ENCODE results near the gene TMEM8B.

The TMEM8B gene

DNA sequence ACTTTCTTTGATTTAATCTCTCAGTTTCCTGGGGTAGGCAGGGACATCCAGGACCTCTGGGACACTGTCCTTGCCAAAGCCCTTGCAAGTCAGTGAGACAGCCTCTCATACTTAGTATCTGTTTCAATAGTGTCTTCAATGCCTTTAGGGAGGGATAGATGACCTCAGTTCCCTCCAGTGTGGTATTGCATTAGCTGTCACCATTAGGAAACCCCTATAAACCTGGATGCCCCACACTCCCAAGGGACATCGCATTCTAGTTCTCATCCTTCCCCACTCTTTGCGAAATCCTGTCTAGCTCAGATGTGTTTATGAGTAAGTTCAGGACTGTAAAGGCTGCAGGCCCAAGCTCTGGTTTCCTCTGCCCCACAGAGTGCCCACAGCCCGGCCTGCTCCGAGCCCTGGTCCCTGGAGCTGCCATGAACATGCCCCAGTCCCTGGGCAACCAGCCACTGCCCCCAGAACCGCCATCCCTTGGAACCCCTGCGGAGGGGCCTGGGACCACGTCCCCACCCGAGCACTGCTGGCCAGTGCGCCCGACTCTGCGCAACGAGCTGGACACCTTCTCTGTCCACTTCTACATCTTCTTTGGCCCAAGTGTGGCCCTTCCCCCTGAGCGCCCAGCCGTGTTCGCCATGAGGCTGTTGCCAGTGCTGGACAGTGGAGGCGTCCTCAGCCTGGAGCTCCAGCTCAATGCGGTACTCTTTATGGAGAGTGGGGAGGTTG is 13.2 kb downstream of the TMEM8B start:
- peaks cover 45% of the 10 kb centered on the region for H3K4me1 ChIP-seq (ENCODE audit: control insufficient read depth, insufficient read depth, low read length)
- H3K36me3 ChIP-seq (ENCODE audit: control insufficient read depth, insufficient read depth, low read length), result peaks cover 5% of the 10 kb centered on the region; the same call in 1 of the 2 replicates
- no peak overlapping the region for H3K9ac ChIP-seq (ENCODE audit: low read length)
- peaks cover 7% of the 10 kb centered on the region for H3K27me3 ChIP-seq (ENCODE audit: control insufficient read depth, insufficient read depth, low read length)
- no peaks in the 10 kb centered on the region for H3K9me3 ChIP-seq (ENCODE audit: control insufficient read depth, insufficient read depth, low read depth, low read length)
- no peak overlapping the region for H3K27ac ChIP-seq (ENCODE audit: low read depth, low read length)
- no peak overlapping the region for H3K4me3 ChIP-seq (ENCODE audit: low read depth, low read length)

DNA sequence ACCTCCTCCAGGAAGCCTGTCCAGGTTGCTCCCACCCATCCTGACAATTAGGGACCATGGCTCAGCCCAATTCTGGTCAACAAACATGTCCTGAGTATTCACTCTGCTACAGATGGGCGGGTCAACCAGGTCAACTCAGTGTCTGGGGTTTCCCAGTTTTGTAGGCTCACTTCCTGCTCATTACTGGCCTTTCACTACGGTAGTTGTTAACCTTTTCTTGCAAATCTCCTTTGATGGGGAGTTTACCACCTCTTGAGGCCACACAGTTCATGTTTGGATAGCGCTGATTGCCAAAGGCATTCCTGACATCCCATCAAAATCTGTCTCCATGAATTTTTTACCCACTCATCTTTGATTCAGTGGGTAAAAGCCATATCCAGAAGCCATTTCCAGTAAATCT is 13.8 kb downstream of the TMEM8B start:
- Histone ChIP-seq H3K27ac (ENCODE audit: low read depth, low read length) (no peak overlapping the region), H3K9me3 (ENCODE audit: control insufficient read depth, insufficient read depth, low read depth, low read length) (no peaks in the 10 kb centered on the region), H3K4me3 (ENCODE audit: low read depth, low read length) (no peak overlapping the region), H3K4me1 (ENCODE audit: control insufficient read depth, insufficient read depth, low read length) (peaks cover 45% of the 10 kb centered on the region), H3K36me3 (ENCODE audit: control insufficient read depth, insufficient read depth, low read length) (peaks cover 6% of the 10 kb centered on the region; the same call in 1 of the 2 replicates), H3K27me3 (ENCODE audit: control insufficient read depth, insufficient read depth, low read length) (peaks cover 9% of the 10 kb centered on the region), H3K9ac (ENCODE audit: low read length) (no peak overlapping the region)

GRCh38 chr9:35844628-35845270 is 15.7 kb downstream of the TMEM8B start:
- peak overlapping the region; percentile 18; the same call in 1 of the 2 replicates for H3K4me3 ChIP-seq (ENCODE audit: low read depth, low read length)
- H3K36me3 ChIP-seq (ENCODE audit: control insufficient read depth, insufficient read depth, low read length), result peaks cover 6% of the 10 kb centered on the region; the same call in 1 of the 2 replicates
- H3K27ac ChIP-seq (ENCODE audit: low read depth, low read length), result no peak overlapping the region
- no peaks in the 10 kb centered on the region for H3K9me3 ChIP-seq (ENCODE audit: control insufficient read depth, insufficient read depth, low read depth, low read length)
- H3K27me3 ChIP-seq (ENCODE audit: control insufficient read depth, insufficient read depth, low read length), result peaks cover 9% of the 10 kb centered on the region
- no peak overlapping the region for H3K9ac ChIP-seq (ENCODE audit: low read length)
- H3K4me1 ChIP-seq (ENCODE audit: control insufficient read depth, insufficient read depth, low read length), result peaks cover 45% of the 10 kb centered on the region

DNA sequence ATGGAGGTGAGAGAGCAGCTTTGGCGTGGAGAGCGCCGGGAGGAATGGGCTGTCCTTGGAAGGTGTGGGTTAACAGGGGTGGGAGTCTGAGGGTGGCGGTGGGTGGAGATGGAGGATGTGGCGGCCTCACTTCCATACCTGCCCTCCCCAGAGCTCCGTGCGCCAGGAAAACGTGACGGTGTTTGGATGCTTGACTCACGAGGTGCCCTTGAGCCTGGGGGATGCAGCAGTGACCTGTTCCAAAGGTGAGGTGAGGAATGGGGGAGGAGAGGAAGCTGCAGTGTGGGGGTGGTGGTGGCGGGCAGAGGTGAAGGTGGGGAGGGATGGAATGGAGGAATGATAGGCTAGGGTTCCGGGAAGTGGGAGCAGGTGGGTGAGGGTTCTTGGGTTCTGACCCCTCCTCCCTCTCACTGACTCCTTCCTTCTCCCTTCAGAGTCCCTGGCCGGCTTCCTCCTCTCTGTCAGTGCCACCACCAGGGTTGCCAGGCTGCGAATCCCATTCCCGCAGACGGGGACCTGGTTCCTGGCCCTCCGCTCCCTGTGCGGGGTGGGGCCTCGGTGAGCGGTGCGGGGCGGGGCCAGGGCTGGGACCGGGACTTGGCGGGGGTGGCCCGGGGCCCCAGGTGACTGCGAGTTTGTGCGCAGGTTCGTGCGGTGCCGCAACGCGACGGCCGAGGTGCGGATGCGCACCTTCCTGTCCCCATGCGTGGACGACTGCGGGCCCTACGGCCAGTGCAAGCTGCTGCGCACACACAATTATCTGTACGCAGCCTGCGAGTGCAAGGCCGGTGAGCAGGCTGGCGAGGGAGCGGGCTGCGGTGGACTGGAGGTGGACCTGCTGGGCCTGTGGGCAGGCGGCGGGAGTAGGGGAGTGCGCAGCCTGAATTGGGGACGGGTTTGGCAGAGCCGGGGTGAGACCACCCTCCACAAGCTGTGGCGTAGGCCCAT is 17.1 kb downstream of the TMEM8B start:
- Histone ChIP-seq H3K9ac (ENCODE audit: low read length) (no peak overlapping the region), H3K4me1 (ENCODE audit: control insufficient read depth, insufficient read depth, low read length) (peaks cover 37% of the 10 kb centered on the region), H3K27ac (ENCODE audit: low read depth, low read length) (no peak overlapping the region), H3K9me3 (ENCODE audit: control insufficient read depth, insufficient read depth, low read depth, low read length) (no peaks in the 10 kb centered on the region), H3K36me3 (ENCODE audit: control insufficient read depth, insufficient read depth, low read length) (peaks cover 6% of the 10 kb centered on the region; the same call in 1 of the 2 replicates), H3K27me3 (ENCODE audit: control insufficient read depth, insufficient read depth, low read length) (peaks cover 9% of the 10 kb centered on the region), H3K4me3 (ENCODE audit: low read depth, low read length) (peak overlapping the region; percentile 48)

GRCh38 chr9:35847792-35848572 is 19.0 kb downstream of the TMEM8B start:
- Histone ChIP-seq H3K4me1 (ENCODE audit: control insufficient read depth, insufficient read depth, low read length) (peaks cover 32% of the 10 kb centered on the region), H3K27me3 (ENCODE audit: control insufficient read depth, insufficient read depth, low read length) (peaks cover 12% of the 10 kb centered on the region), H3K4me3 (ENCODE audit: low read depth, low read length) (no peak overlapping the region), H3K9ac (ENCODE audit: low read length) (no peak overlapping the region), H3K36me3 (ENCODE audit: control insufficient read depth, insufficient read depth, low read length) (peaks cover 6% of the 10 kb centered on the region; the same call in 1 of the 2 replicates), H3K27ac (ENCODE audit: low read depth, low read length) (no peak overlapping the region), H3K9me3 (ENCODE audit: control insufficient read depth, insufficient read depth, low read depth, low read length) (no peaks in the 10 kb centered on the region)

GRCh38 chr9:35852267-35852815 is 23.3 kb downstream of the TMEM8B start:
- Histone ChIP-seq H3K4me1 (ENCODE audit: control insufficient read depth, insufficient read depth, low read length) (no peaks in the 10 kb centered on the region), H3K36me3 (ENCODE audit: control insufficient read depth, insufficient read depth, low read length) (no peaks in the 10 kb centered on the region), H3K9ac (ENCODE audit: low read length) (no peak overlapping the region), H3K9me3 (ENCODE audit: control insufficient read depth, insufficient read depth, low read depth, low read length) (no peaks in the 10 kb centered on the region), H3K27me3 (ENCODE audit: control insufficient read depth, insufficient read depth, low read length) (peaks cover 3% of the 10 kb centered on the region), H3K27ac (ENCODE audit: low read depth, low read length) (no peak overlapping the region), H3K4me3 (ENCODE audit: low read depth, low read length) (no peak overlapping the region)

DNA sequence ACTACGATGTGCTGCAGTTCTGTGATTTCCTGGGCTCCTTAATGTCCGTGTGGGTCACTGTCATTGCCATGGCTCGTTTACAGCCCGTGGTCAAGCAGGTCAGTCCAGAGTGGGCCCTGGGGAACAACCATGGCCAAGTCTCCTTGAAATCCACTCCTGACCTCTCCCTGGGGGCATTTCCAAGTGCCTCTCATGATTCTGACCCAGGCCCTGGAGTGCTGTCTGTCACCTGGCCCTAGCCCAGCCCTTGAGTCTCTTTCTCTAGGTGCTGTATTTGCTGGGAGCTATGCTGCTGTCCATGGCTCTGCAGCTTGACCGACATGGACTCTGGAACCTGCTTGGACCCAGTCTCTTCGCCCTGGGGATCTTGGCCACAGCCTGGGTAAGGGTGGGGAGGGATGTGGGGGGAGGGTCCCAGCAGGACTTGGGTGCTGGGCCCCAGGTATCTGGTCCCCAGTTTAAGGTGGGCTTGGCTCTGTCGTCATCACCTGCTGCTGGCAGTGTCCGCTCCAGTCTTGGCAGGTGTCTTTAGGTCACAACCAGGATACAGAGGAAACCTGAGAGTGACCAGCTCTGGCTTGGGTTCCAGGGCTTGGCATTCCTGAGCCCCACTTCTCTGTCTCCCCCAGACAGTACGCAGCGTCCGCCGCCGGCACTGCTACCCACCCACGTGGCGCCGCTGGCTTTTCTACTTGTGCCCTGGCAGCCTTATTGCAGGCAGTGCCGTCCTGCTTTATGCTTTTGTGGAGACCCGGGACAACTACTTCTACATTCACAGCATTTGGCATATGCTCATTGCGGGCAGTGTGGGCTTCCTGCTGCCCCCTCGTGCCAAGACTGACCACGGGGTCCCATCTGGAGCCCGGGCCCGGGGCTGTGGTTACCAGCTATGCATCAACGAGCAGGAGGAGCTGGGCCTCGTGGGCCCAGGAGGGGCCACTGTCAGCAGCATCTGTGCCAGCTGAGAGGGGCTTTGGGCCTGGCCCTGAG is 24.1 kb downstream of the TMEM8B start:
- no peaks in the 10 kb centered on the region for H3K36me3 ChIP-seq (ENCODE audit: control insufficient read depth, insufficient read depth, low read length)

DNA sequence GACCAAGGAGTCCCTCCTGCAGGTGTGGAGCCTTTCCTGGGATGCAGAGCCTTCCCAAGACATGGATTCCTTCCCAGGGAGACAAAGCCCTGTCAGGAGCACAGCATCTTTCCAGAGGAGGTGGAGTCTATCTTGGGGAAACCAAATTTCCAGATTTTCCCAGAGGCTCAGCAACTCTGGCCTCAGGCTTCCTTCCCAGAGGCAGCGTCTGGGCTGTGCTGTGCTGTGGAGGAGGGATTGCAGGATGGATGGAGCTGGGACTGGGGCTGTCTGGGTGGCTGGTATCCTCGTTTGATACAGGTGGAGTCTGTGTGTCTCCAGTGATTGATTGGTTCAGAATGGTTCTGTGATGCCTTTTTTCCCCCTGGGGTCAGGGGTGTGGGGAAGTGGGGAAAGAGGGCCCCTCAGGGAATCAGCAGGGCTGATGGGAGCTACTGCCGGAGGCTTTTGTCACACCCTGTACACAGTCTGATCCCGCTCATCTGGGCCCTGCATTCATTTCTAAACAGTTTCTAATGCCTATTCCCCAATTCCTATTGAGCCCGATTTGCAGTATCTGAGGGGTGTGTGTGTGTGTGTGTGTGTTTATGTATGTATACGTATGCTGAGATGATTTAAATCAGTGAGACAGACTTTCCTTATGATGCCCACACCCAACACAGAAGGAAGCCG is 25.2 kb downstream of the TMEM8B start:
- Histone ChIP-seq H3K4me3 (ENCODE audit: low read depth, low read length) (no peak overlapping the region), H3K27ac (ENCODE audit: low read depth, low read length) (no peak overlapping the region), H3K36me3 (ENCODE audit: control insufficient read depth, insufficient read depth, low read length) (no peaks in the 10 kb centered on the region), H3K9me3 (ENCODE audit: control insufficient read depth, insufficient read depth, low read depth, low read length) (no peaks in the 10 kb centered on the region), H3K27me3 (ENCODE audit: control insufficient read depth, insufficient read depth, low read length) (peaks cover 3% of the 10 kb centered on the region; the same call in 1 of the 2 replicates), H3K4me1 (ENCODE audit: control insufficient read depth, insufficient read depth, low read length) (no peaks in the 10 kb centered on the region), H3K9ac (ENCODE audit: low read length) (no peak overlapping the region)

More for the DNA sequence above, 24.1 kb downstream of the TMEM8B start:
- Histone ChIP-seq H3K4me3 (ENCODE audit: low read depth, low read length) (no peak overlapping the region), H3K9me3 (ENCODE audit: control insufficient read depth, insufficient read depth, low read depth, low read length) (no peaks in the 10 kb centered on the region), H3K9ac (ENCODE audit: low read length) (no peak overlapping the region), H3K27me3 (ENCODE audit: control insufficient read depth, insufficient read depth, low read length) (peaks cover 3% of the 10 kb centered on the region; the same call in 1 of the 2 replicates), H3K27ac (ENCODE audit: low read depth, low read length) (no peak overlapping the region), H3K4me1 (ENCODE audit: control insufficient read depth, insufficient read depth, low read length) (no peaks in the 10 kb centered on the region)

- Histone ChIP-seq H3K4me3 (ENCODE audit: low read depth, low read length) (no peak overlapping the region), H3K27ac (ENCODE audit: low read depth, low read length) (no peak overlapping the region), H3K9me3 (ENCODE audit: control insufficient read depth, insufficient read depth, low read depth, low read length) (no peaks in the 10 kb centered on the region), H3K27me3 (ENCODE audit: control insufficient read depth, insufficient read depth, low read length) (peaks cover 21% of the 10 kb centered on the region), H3K36me3 (ENCODE audit: control insufficient read depth, insufficient read depth, low read length) (no peaks in the 10 kb centered on the region), H3K4me1 (ENCODE audit: control insufficient read depth, insufficient read depth, low read length) (no peaks in the 10 kb centered on the region), H3K9ac (ENCODE audit: low read length) (no peak overlapping the region)
Observed at GRCh38 chr9:35856206-35856605, 27.2 kb downstream of the TMEM8B start.

All from HUES6 (cell line).